GM12892 (cell line): ENCODE measurements around the gene IL36G. TPM values are rescaled to one million over a fixed set of nuclear protein-coding genes. Genes with fewer than 3 reads are reported as not detected.
"Not testable (repeated sequence)": the region's sequence is repeated elsewhere in the genome, so short reads cannot be mapped to it uniquely, and the experiment has no call there.

ENCODE experiments used
- DNase-seq: peaks from one replicate; pipeline ENCODE4 v3.0.0; 2011; ENCODE audit not compliant: insufficient read length
- FAIRE-seq: peaks from 2 replicates; lab custom pipeline; 2011; peaks lifted over from hg19 to GRCh38; lab: Jason Lieb, UNC
- POLR2A ChIP-seq: IDR thresholded peaks from 2 replicates; pipeline ENCODE4 v1.6.1; 2011; ENCODE audit warnings: low read depth, low read length, control low read depth
- POLR2AphosphoS5 ChIP-seq: IDR thresholded peaks from 2 replicates; pipeline ENCODE4 v1.6.1; 2011; ENCODE audit warnings: low read depth, low read length, control low read depth
- TAF1 ChIP-seq: IDR thresholded peaks from 2 replicates; pipeline ENCODE4 v1.6.1; 2011; ENCODE audit warnings: low read depth, mild to moderate bottlenecking, control low read depth, low read length, borderline replicate concordance
- polyA plus RNA-seq: library from polyadenylated mRNA; unstranded; fragments of >200 nt; gene quantifications from one replicate; pipeline ENCODE4 v1.2.1, GENCODE V29; 2012; ENCODE audit warnings: missing spikeins, inconsistent platforms; ENCODE audit not compliant: missing spikeins

Gene IL36G
- not detected for polyA plus RNA-seq

DNA sequence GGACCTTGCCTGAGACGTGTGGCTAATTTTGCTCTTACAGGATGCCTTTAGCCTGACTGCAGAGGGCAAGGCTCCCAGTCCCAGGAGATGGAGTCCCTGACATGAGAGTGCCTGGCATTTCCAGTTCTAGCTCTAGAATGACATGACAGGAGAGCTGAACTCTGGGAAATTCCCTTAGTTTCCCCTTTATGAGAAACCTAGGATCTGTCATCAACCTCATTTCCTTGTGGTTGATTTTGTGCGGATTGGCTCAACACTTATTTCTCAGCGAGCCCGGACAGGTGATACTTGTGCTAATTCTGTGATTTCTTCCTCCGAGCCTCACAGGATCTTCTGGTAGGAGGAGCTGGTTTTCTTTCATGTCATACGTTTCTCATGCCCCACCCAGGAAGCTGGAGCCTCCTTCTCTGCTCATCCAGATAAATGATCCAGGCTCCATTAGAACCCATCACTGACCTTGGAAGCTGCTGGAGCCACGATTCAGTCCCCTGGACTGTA lies at the start of gene IL36G:
Gene IL36G, plus strand, starts transcription at position 448 of the 498 bp plus-strand sequence. CDS start 633 bp downstream, outside the sequence.
- TF ChIP-seq POLR2A, result no peak
- no peak for TF ChIP-seq POLR2AphosphoS5
- TF ChIP-seq TAF1, result no peak
- DNase-seq (no peak), FAIRE-seq (no peak)

DNA sequence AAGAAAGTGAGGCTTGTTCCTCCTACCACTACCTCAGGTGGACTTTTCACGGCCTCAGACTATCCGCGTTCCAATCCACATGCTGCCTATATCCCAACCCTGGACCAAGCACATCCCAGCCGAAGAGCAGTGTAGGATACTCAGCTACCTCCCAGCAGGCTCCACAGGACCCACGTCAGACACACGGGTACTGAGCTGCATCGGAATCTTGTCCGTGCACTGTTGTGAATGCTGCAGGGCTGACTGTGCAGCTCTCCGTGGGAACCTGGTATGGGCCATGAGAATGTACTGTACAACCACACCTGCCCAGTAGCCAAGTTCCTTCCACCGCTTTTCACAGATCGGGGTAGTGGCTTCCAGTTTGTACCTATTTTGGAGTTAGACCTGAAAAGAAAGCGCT lies 44.5 kb upstream of the IL36G start:
- TF ChIP-seq TAF1, result no peak
- FAIRE-seq (no peak), DNase-seq (no peak)

DNA sequence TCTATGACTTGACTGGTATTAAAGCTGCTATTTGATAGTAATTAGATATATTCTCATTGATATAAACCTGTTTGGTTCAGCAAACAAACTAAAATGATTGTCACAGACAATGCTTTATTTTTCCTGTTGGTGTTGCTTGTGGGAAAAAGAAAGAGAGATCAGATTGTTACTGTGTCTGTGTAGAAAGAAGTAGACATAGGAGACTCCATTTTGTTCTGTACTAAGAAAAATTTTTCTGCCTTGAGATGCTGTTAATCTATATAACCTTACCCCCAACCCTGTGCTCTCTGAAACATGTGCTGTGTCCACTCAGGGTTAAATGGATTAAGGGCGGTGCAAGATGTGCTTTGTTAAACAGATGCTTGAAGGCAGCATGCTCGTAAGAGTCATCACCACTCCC lies 43.7 kb upstream of the IL36G start:
- FAIRE-seq, DNase-seq: not testable (repeated sequence)

DNA sequence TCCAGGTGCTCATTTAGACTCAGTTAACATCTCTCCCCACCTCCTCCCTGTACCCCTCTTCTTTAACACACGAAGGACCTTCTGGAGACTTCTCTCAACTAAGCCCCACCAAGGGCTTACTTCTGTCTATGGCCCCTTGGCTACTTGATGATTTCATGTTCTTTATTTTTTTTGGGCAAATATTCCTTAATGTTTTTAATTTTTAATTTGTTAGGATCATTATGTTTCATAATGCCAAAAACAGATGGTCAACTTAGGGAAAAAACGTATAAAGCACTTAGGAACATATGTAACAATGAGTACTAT lies 40.9 kb upstream of the IL36G start:
- TF ChIP-seq POLR2A, result no peak
- TF ChIP-seq POLR2AphosphoS5, result no peak
- no peak for TF ChIP-seq TAF1
- DNase-seq (no peak), FAIRE-seq (no peak)

DNA sequence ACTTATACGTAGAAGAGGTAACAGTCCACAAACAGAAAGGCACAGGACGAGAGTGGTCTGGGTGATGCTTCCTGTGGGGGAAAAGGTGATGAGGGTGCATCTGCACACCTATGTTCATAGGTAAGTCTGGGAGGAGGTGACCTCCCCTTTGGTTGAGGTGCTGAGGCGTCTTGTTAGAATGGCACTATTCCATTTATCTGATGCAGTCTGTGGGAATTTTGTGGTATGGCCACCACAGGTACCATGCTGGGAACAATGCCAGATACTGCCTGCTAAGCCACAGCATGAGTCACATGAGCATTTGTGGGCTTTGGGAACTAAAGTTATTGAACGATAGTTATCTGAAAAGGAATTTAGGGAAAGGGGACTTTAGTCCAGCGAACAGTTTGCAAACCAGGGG lies 38.9 kb upstream of the IL36G start:
- DNase-seq (no peak), FAIRE-seq (no peak)
- TF ChIP-seq TAF1, result no peak
- no peak for TF ChIP-seq POLR2A
- no peak for TF ChIP-seq POLR2AphosphoS5

DNA sequence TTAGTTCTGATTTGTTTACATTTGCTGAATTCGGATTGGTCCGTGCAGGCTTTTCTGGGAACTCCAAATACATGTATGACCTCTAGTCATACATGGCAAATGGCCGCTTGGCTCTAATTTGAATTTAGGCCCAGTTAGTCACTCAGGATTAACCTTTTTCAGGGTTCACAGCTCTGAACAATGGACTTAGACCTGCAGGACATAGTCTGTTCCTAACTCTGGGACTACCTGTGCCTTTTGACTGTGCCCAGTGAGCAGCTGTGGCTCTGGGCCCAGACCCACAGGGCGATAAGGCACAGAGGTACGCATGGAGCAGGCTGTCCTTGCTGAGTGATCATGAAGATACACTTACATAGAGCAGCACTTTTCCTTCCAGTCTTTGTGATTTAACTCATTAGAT lies 38.4 kb upstream of the IL36G start:
- TF ChIP-seq TAF1 (no peak), POLR2AphosphoS5 (no peak), POLR2A (no peak)
- no peak for DNase-seq
- FAIRE-seq, result no peak

DNA sequence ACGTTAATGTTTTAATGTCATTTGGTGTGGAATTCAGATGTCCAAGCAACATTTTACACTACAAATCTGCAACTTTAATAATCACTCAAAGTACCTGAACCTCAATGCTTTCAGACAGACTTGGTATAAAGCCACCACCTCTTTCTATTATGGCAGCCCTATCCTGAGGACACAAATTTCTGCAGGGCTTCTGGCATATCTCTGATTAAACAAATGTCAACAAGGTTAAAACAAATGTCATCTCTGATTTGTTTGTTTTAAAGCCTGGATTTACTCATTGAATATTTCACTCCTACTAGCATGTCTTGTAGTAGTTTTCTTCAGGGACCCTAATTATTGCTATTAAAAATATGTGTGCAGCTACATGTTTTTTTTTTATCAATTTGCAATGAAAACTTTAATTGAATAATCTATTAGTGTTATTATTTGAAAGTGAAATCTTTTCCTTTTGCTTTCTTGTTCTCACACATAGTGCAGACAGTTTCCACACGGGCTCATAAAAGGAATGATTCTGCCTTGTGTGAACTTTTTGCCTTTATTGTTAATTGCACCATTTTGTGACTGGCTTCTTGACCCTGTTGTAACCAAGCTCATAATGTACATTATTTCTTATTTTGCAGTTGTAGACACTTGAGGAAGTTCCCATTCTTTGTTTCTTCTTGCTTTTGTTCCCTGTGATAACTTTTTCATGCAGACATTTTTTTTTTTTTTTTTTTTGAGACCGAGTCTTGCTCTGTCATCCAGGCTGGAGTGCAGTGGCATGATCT lies 36.8 kb upstream of the IL36G start:
- FAIRE-seq, result no peak
- DNase-seq, result no peak
- no peak for TF ChIP-seq POLR2A
- TF ChIP-seq POLR2AphosphoS5, result no peak
- no peak for TF ChIP-seq TAF1

DNA sequence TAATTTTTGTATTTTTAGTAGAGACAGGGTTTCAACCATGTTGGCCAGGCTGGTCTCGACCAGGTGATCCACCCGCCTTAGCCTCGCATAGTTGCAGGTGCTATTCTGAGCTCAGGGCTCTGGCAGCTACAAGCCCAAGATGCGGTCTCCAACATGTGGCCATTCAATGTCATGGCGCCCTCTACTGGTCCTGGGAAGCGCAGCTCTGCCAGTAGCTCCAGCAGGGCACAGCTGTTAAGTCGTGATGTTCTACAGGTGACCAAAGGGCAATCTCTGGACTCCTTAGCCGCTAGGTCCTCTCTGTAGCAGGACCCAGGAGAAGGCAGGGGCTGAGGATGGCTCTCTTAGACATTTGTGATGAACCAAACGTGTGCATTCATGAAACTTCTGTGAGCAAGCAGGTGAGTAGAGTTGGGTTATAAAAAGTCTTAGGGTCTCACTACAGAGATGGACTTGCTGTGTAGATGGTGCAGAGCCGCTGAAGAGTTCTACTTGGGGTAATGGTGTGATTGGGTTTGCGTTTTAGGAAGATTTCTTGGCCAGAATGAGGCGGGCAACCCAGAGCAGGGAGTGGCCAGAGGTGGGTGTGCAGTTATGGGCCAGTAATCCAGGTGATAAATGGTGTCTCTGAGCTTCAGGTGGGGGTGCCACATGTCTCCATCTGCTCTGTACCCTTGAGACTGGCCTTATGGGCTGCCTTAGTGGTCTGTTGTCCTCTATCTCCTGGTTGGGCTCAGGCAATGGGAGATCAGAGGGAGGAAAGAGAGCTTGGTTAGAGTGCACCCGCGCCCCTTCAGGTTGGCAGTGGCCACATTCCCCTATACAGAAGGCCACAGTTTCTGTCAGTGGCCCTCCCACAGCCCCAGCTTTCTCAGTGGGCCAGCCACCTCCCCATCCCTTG lies 35.8 kb upstream of the IL36G start:
- peak; percentile 37 for DNase-seq
- TF ChIP-seq POLR2A, result no peak
- no peak for TF ChIP-seq POLR2AphosphoS5
- no peak for TF ChIP-seq TAF1
- peak; percentile 79 for FAIRE-seq

DNA sequence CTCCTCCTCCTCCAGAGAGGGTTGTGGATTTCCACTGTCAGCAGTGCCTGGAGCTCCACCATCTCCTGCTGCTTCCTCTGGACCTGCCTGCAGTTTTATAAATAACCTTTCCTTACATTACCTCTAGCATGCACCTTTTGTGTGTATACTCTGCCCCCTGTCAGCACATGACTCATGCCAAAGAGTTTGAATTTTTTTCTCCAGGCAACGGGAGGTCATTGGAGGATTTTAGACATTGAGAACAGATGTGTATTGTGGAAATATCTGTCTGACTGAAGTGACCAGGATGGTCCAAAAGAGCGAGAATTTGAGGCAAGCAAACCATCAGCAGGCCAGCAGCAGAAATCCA lies 35.2 kb upstream of the IL36G start:
- no peak for TF ChIP-seq POLR2AphosphoS5
- no peak for TF ChIP-seq POLR2A
- no peak for TF ChIP-seq TAF1
- DNase-seq (no peak), FAIRE-seq (no peak)

DNA sequence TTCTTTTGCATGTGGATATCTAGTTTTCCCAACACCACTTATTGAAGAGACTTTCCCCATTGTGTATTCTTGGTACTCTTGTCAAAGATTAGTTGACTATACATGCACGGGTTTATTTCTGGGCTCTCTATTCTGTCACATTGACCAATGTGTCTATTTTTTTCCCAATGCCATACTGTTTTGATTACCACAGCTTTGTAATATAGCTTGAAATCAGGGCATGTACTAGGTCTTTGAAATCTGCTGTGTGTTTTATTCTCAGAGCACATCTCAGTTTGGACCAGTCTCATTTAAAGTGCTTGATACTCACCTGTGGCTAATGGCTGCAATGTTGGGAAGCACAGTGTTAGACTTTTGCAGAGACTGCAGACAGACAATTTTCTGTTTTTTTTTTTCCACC lies 32.8 kb upstream of the IL36G start:
- TF ChIP-seq POLR2AphosphoS5 (no peak), POLR2A (no peak), TAF1 (no peak)
- FAIRE-seq (no peak), DNase-seq (no peak)

DNA sequence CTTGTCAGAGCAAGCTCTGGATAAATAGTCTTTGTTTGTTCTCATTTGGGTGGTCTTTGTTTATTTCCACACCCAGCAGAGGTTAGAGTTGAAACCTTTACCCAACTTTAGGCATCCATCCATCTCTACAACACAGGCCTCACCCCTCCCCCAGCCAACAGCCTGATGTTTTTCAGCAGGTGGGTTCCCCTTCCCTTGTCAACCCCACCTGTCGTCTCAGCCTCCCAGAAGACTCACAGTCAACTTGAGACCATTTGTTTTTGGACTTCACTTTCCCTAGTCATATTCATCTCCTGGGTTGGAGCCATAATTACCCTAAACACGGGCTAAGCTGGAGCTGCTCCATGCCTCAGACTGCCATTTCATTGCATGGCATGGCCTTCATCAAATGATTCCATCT lies 31.7 kb upstream of the IL36G start:
- DNase-seq (no peak), FAIRE-seq (no peak)

DNA sequence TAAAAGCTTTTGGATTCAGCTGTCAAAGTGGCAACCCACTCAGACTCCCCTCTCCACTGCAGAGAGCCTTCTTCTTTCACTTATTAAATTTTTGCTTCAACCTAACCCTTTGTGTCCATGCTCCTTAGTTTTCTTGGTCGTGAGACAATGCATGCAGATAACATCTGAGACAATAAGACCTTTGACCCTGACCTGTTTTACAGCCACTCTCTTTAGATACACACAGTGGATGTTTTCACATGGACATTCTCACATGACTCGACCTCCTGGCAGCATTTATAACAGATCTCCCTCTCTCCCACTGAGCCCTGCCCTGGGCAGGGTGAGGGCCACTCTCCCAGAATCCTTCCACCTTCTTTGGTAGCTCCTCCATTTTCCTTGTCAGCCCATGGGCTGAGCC lies 30.4 kb upstream of the IL36G start:
- TF ChIP-seq POLR2A, result no peak
- no peak for TF ChIP-seq TAF1
- no peak for TF ChIP-seq POLR2AphosphoS5
- FAIRE-seq, result no peak
- no peak for DNase-seq

More for the DNA sequence above, 31.7 kb upstream of the IL36G start:
- no peak for TF ChIP-seq POLR2AphosphoS5
- no peak for TF ChIP-seq TAF1
- no peak for TF ChIP-seq POLR2A
